Fibroblast of the aortic adventitia (primary cell): Measurements from ENCODE around the gene CACNB1. TPM values are rescaled to one million over a fixed set of nuclear protein-coding genes. Genes with fewer than 3 reads are reported as not detected.
"Not testable (repeated sequence)": the region's sequence is repeated elsewhere in the genome, so short reads cannot be mapped to it uniquely, and the experiment has no call there.

Experiments
- DNase-seq: peaks from one replicate; pipeline ENCODE4 v3.0.0-alpha.2; 2010; ENCODE audit warnings: low read depth
- H3K4me3 ChIP-seq: 2 replicates; pipeline ENCODE4 v1.5.1; 2011; ENCODE audit warnings: low read depth, mild to moderate bottlenecking, control low read depth, low read length, moderate library complexity
- total RNA-seq: library from RNA; depleted of rRNA; stranded (reverse); fragments of >200 nt; gene quantifications from 2 replicates; pipeline ENCODE4 v1.2.3, GENCODE V29; 2012; ENCODE audit warnings: low replicate concordance
- TF ChIP-seq, protein P1 (sequence below): IDR thresholded peaks from 2 replicates; pipeline ENCODE4 v1.5.1; 2011; ENCODE audit warnings: mild to moderate bottlenecking, low read length, control low read depth, inconsistent platforms; ENCODE audit not compliant: insufficient read depth

Gene CACNB1
- total RNA-seq, 1 donor, result 7.0 TPM

DNA sequence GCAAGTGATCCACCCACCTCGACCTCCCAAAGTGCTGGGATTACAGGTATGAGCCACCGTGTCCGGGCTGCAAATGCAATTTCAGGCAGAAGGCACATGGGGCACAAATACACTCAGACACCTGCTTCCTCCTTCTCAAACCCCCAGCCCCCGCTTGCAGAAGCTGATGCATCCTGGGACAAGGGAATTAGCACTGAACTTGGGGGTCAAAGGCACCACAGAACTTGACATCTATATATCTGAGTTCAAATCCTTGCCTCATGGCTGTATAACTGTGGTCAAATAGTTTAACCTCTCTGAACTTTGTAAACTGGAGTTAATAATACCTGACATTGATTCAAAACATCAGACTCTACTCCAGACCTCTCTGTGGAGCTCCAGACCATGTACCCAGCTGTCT, 27.4 kb downstream of the CACNB1 start:
- TF ChIP-seq, protein P1, sequence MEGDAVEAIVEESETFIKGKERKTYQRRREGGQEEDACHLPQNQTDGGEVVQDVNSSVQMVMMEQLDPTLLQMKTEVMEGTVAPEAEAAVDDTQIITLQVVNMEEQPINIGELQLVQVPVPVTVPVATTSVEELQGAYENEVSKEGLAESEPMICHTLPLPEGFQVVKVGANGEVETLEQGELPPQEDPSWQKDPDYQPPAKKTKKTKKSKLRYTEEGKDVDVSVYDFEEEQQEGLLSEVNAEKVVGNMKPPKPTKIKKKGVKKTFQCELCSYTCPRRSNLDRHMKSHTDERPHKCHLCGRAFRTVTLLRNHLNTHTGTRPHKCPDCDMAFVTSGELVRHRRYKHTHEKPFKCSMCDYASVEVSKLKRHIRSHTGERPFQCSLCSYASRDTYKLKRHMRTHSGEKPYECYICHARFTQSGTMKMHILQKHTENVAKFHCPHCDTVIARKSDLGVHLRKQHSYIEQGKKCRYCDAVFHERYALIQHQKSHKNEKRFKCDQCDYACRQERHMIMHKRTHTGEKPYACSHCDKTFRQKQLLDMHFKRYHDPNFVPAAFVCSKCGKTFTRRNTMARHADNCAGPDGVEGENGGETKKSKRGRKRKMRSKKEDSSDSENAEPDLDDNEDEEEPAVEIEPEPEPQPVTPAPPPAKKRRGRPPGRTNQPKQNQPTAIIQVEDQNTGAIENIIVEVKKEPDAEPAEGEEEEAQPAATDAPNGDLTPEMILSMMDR, result no peak
- DNase-seq, result no peak
- no peak overlapping the region for H3K4me3 ChIP-seq

GRCh38 chr17:39169518-39169917, 28.0 kb downstream of the CACNB1 start:
- H3K4me3 ChIP-seq, result no peak overlapping the region
- no peak for DNase-seq
- TF ChIP-seq, protein P1, result no peak

DNA sequence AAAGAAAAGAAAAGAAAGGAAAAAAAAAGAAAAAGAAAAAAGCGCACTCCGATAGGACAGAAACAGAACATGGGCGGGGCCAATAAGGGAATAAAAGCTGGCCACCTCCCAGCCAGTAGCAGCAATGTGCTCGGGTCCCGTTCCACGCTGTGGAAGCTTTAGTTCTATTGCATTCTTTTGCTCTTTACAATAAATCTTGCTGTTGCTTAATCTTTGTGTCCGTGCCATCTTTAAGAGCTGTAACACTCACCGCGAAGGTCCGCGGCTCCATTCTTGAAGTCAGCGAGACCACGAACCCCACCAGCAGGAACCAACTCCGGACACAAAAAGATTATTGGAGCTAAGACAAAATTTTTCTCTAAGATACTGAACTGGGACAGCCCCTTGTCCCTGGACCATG, 28.4 kb downstream of the CACNB1 start:
- TF ChIP-seq, protein P1, result no peak
- DNase-seq, result no peak
- no peak overlapping the region for H3K4me3 ChIP-seq

- DNase-seq, result not testable (repeated sequence)
These were observed 29.0 kb downstream of the CACNB1 start for GRCh38 chr17:39168503-39168902.

DNA sequence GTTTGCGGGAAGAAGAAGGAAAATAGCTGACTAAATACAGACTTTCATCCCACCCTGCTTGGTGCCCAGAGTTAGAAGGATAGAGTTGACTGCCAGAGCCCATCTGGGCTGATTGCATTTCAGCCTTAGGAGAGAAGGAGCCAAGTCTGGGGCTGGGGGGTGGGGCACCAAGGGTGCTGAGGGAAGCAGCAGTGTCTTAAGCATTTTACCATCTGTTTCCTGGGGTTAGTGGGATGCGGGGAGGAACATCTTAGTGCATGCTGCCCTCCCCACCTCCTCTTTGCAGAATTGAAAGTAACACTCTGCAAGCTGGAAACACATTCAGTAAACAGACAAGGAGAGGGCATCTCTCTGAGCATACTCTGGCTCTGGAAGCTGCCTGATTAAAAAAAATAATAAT, 30.0 kb downstream of the CACNB1 start:
- TF ChIP-seq, protein P1, result no peak
- no peak overlapping the region for H3K4me3 ChIP-seq
- DNase-seq, result no peak

More at GRCh38 chr17:39168503-39168902, 29.0 kb downstream of the CACNB1 start:
- not testable (repeated sequence) for H3K4me3 ChIP-seq

- no peak overlapping the region for H3K4me3 ChIP-seq
- DNase-seq, result no peak
- TF ChIP-seq, protein P1, result no peak
These were observed 30.8 kb downstream of the CACNB1 start for GRCh38 chr17:39166437-39167335.

DNA sequence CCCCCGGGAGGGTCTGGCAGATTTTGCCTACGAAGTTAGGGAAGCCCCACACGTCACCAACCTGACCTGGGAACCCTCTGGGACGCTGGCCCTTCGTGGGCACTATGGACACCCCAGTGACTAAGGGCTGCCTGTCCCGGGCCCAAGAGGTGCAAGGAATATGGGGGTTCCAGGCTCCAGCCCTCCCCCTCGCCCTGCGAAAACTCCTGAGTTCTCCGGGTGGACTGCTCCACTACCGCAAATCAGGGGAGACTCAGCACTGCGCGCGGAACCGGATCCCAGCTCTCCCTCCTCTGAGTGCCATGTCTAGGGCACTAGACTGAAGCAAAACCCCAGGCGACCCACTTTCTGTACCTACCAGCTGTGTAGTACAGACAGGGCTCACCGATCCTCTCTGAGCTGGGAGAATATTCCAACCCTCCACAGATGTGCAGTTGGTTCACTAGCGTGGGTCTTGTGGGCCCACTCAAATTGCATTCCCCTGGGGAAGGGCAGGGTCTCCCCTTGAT, 31.6 kb downstream of the CACNB1 start, which contains the start of gene ARL5C:
Gene ARL5C, minus strand, starts transcription at position 321 of the 509 bp plus-strand sequence. CDS start 401 bp downstream, outside the sequence.
- H3K4me3 ChIP-seq, result peak within 1 kb of the TSS; percentile 53
- no peak for DNase-seq
- TF ChIP-seq, protein P1, result no peak
